HCT116 (cell line): ENCODE data around the gene WDR37. TPM values are rescaled to one million over a fixed set of nuclear protein-coding genes. Genes with fewer than 3 reads are reported as not detected.

Source experiments
- ATAC-seq: fragments of 200-7000 bp; cut with Tn5 transposase; 2 replicates; pipeline ENCODE4 v1.9.1; 2020; ENCODE audit warnings: mild to moderate bottlenecking, moderate library complexity
- BruUV-seq: library from RNA; stranded (reverse); fragments of 400-500 nt; replicated peaks from 2 replicates; lab custom pipeline; 2021; lab: Mats Ljungman, UMichigan
- CTCF ChIA-PET: fragments of 300-600 bp; sonication (Branson Sonifier 250); formaldehyde crosslinking; loops from one replicate; lab custom pipeline; 2021; ENCODE audit warnings: antibody characterized with exemption; lab: Charles Lee
- POLR2A ChIA-PET: fragments of 300-600, 350-600 bp; sonication (Branson Sonifier 250); formaldehyde crosslinking; loops from one replicate; lab custom pipeline; 2021; ENCODE audit warnings: antibody characterized with exemption; lab: Charles Lee
- RAD21 ChIA-PET, 2 experiments: fragments of 300-600 bp; sonication (Branson Sonifier 250); formaldehyde crosslinking; loops; one replicate each; lab custom pipeline; 2023; ENCODE audit warnings: low total read pairs in 2 of 2; ENCODE audit not compliant: uncharacterized antibody in 2 of 2, unreplicated experiment in 2 of 2, low non-redundant PET in 1 of 2; lab: Charles Lee
- DNase-seq: peaks from one replicate; pipeline ENCODE4 v3.0.0-alpha.2; 2010; ENCODE audit warnings: low read depth, low spot score
- H2AFZ ChIP-seq: fragments of 200-600 bp; shearing (Covaris generic), sonication (generic); 2 replicates; pipeline ENCODE4 v1.6.1; 2017; ENCODE audit warnings: low read depth, mixed run types, mixed read lengths, antibody characterized with exemption, low read length; ENCODE audit not compliant: poor library complexity, severe bottlenecking
- H3K27ac ChIP-seq: 2 replicates; pipeline ENCODE4 v1.5.1; 2012; ENCODE audit warnings: low read depth, low read length
- H3K27me3 ChIP-seq: fragments of 200-600 bp; sonication (generic); 2 replicates; pipeline ENCODE4 v1.6.1; 2016; ENCODE audit warnings: mixed run types, low read length, mixed read lengths; ENCODE audit not compliant: insufficient read depth
- H3K36me3 ChIP-seq, 2 experiments: fragments of 200-500 bp in 1 of 2; fragments of 200-600 bp in 1 of 2; sonication (Bioruptor generic) in 1 of 2; sonication (generic) in 1 of 2; 2 replicates each; pipeline versions ENCODE4 v1.5.1 to v1.6.1; 2014 to 2016; ENCODE audit warnings: low read length in 2 of 2, inconsistent platforms in 1 of 2, mixed read lengths in 1 of 2, mixed run types in 1 of 2; ENCODE audit not compliant: insufficient read depth in 2 of 2, control insufficient read depth in 1 of 2
- H3K4me1 ChIP-seq, 2 experiments: fragments of 200-600 bp in 1 of 2; sonication (generic) in 1 of 2; 2 replicates each; pipeline versions ENCODE4 v1.5.1 to v1.6.1; 2012 to 2017; ENCODE audit warnings: low read length in 2 of 2, inconsistent platforms in 1 of 2, mild to moderate bottlenecking in 1 of 2, mixed read lengths in 1 of 2, mixed run types in 1 of 2, moderate library complexity in 1 of 2; ENCODE audit not compliant: insufficient read depth in 2 of 2, control insufficient read depth in 1 of 2
- H3K4me2 ChIP-seq: fragments of 200-600 bp; sonication (generic); 2 replicates; pipeline ENCODE4 v1.6.1; 2017; ENCODE audit warnings: mixed run types, low read length, mixed read lengths
- H3K4me3 ChIP-seq, 2 experiments: fragments of 200-600 bp in 1 of 2; sonication (generic) in 1 of 2; replicated peaks in 1 of 2; 2 replicates each; pipeline ENCODE4 v1.5.1; 2011 to 2016; ENCODE audit warnings: low read length in 2 of 2, control low read depth in 1 of 2, low read depth in 1 of 2, mild to moderate bottlenecking in 1 of 2, mixed read lengths in 1 of 2, mixed run types in 1 of 2
- H3K79me2 ChIP-seq: fragments of 200-600 bp; sonication (generic); 2 replicates; pipeline ENCODE4 v1.6.1; 2017; ENCODE audit warnings: mild to moderate bottlenecking, mixed run types, low read length, moderate library complexity, mixed read lengths; ENCODE audit not compliant: insufficient read depth
- H3K9ac ChIP-seq: fragments of 200-600 bp; sonication (generic); 2 replicates; pipeline ENCODE4 v1.6.1; 2016; ENCODE audit warnings: low read length, mixed read lengths
- H3K9me2 ChIP-seq: fragments of 200-600 bp; sonication (generic), shearing (Covaris generic); 2 replicates; pipeline ENCODE4 v1.6.1; 2017; ENCODE audit warnings: mixed run types, mild to moderate bottlenecking, moderate library complexity; ENCODE audit not compliant: insufficient read depth
- H3K9me3 ChIP-seq, 2 experiments: fragments of 200-500 bp in 1 of 2; fragments of 200-600 bp in 1 of 2; sonication (Bioruptor generic) in 1 of 2; sonication (generic) in 1 of 2; 2 replicates each; pipeline ENCODE4 v1.6.1; 2014 to 2017; ENCODE audit warnings: low read length in 2 of 2, mixed read lengths in 2 of 2, inconsistent platforms in 1 of 2, low read depth in 1 of 2, mild to moderate bottlenecking in 1 of 2, mixed run types in 1 of 2, moderate library complexity in 1 of 2; ENCODE audit not compliant: control insufficient read depth in 1 of 2, insufficient read depth in 1 of 2
- H4K20me1 ChIP-seq: fragments of 200-600 bp; sonication (generic), shearing (Covaris generic); 2 replicates; pipeline ENCODE4 v1.6.1; 2017; ENCODE audit warnings: mixed run types, mild to moderate bottlenecking, moderate library complexity; ENCODE audit not compliant: insufficient read depth
- ATF3 ChIP-seq: IDR thresholded peaks from 2 replicates; pipeline ENCODE4 v1.6.1; 2012
- ELF1 ChIP-seq: IDR thresholded peaks from 2 replicates; pipeline ENCODE4 v1.6.1; 2012; ENCODE audit warnings: low read depth, borderline replicate concordance
- EZH2phosphoT487 ChIP-seq: fragments of 200-600 bp; IDR thresholded peaks from 2 replicates; pipeline ENCODE4 v1.6.1; 2018; ENCODE audit warnings: antibody characterized with exemption, borderline replicate concordance
- FOSL1 ChIP-seq: IDR thresholded peaks from 2 replicates; pipeline ENCODE4 v1.6.1; 2012; ENCODE audit warnings: low read depth
- POLR2A ChIP-seq: IDR thresholded peaks from 2 replicates; pipeline ENCODE4 v1.7.0; 2011; ENCODE audit warnings: borderline replicate concordance; ENCODE audit not compliant: insufficient read depth, insufficient read length; ENCODE audit errors: extremely low read depth
- REST ChIP-seq: IDR thresholded peaks from 2 replicates; pipeline ENCODE4 v1.6.1; 2012; ENCODE audit warnings: low read depth
- SP1 ChIP-seq: IDR thresholded peaks from 2 replicates; pipeline ENCODE4 v1.6.1; 2012; ENCODE audit warnings: low read depth
- TCF7L2 ChIP-seq: IDR thresholded peaks from 2 replicates; pipeline ENCODE4 v1.7.0; 2011; ENCODE audit warnings: borderline replicate concordance, inconsistent platforms; ENCODE audit not compliant: insufficient read depth, insufficient read length; ENCODE audit errors: extremely low read depth
- intact Hi-C: fragments of 100-400 bp; cut with micrococcal nuclease; formaldehyde crosslinking; loops from 2 replicates; pipeline ENCODE4 v1.10.0; 2022
- total RNA-seq: library from RNA; stranded (reverse); gene quantifications from one replicate; pipeline ENCODE4 v1.2.1, GENCODE V29; 2021; ENCODE audit not compliant: unreplicated experiment

Gene WDR37
- total RNA-seq, 1 experiment from 2014 or later = 9.1 TPM

GRCh38 chr10:1172256-1172984 is 116.2 kb downstream of the WDR37 start:
- intact Hi-C loops = no loop called here
- ATAC-seq = no peak

More at GRCh38 chr10:1172256-1172984, 116.2 kb downstream of the WDR37 start:
- no peak for DNase-seq
- Histone ChIP-seq H3K36me3 (no peaks in the 10 kb centered on the region), H3K4me3 (no peak overlapping the region), H3K27ac (no peak overlapping the region), H3K4me1 (no peaks in the 10 kb centered on the region), H3K4me2 (no peak overlapping the region), H3K9me2 (no peaks in the 10 kb centered on the region), H4K20me1 (no peaks in the 10 kb centered on the region), H3K9me3 (no peaks in the 10 kb centered on the region), H3K9ac (no peak overlapping the region), H3K79me2 (no peaks in the 10 kb centered on the region), H3K27me3 (peaks cover 6% of the 10 kb centered on the region), H2AFZ (no peak overlapping the region)
- TF ChIP-seq REST = no peak
- no peak for TF ChIP-seq ATF3
- TF ChIP-seq SP1 = no peak
- no peak for TF ChIP-seq TCF7L2
- TF ChIP-seq ELF1 = no peak
- no peak for TF ChIP-seq POLR2A
- no peak for TF ChIP-seq FOSL1
- TF ChIP-seq EZH2phosphoT487 = no peak
- CTCF ChIA-PET = no interaction called here
- no TSS peak for BruUV-seq
- RAD21 ChIA-PET = no interaction called here
- POLR2A ChIA-PET = no interaction called here
